NOMO-1 treated with dmso at 0.1 percent for 144 hours (cell line): ENCODE measurements around the gene CLTCL1.

Experiments used
- DNase-seq: peaks from one replicate; lab custom pipeline; 2025; ENCODE audit not compliant: unreplicated experiment; lab: John Stamatoyannopoulos, UW

Gene CLTCL1

GRCh38 chr22:19134176-19134831 lies 157.2 kb downstream of the CLTCL1 start:
- DNase-seq: no peak

DNA sequence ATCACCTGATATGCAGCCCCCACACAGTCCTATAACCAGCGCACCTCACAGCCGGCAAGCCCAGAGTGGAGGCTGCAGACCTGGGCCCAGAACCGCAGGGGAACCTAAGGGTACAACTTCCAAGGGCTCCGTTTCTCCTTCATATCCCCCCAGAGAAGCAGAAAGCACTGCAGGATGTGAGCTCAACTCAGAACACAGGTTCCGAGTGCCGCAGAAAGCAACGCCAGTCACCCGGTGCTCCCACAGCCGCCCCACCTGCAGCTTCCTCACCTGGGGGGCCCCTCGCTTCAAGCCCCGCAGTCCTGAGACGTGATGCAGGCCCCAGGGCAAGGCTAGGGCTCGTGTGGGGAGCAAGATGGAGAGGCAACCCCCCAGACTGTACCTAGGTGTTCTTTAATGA lies 158.0 kb downstream of the CLTCL1 start:
- no peak for DNase-seq

DNA sequence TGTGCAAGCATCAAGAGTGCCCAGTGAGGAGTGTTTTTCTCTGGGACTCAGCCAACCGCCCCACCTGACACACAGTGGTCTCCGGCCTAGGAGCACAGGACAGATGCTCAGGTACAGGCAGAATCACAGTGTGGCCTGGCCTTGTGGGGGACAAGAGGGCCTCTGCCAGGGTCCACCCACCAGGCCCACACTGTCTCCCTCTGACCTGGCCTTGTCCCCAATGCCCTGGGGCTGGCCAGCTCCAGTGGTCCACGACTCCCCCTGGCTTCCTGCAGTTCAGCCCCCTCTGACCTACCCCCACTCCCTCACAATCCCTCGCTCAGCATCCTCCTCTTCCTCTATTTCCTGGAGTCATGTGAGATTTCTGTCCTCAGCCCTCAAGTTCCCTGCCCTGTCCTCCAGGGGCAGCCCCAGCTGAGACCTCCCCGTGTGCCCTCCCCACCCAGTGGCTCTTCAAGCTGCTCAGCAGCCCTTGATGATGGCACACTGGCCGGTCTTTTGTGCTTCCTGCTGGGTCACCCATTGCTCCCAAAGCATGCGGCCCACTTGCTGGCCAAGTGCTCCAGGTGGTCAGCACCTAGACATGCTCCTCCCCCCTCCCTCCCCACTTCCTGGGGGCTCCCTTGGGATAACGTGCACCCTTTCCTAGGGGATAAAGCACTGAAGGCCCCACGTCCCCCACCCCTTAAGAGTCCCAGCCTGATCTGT lies 158.7 kb downstream of the CLTCL1 start:
- DNase-seq: no peak

- no peak for DNase-seq
Measured at GRCh38 chr22:19132153-19132552, 159.4 kb downstream of the CLTCL1 start.

- DNase-seq: no peak
Measured at GRCh38 chr22:19131685-19132015, 159.9 kb downstream of the CLTCL1 start.

DNA sequence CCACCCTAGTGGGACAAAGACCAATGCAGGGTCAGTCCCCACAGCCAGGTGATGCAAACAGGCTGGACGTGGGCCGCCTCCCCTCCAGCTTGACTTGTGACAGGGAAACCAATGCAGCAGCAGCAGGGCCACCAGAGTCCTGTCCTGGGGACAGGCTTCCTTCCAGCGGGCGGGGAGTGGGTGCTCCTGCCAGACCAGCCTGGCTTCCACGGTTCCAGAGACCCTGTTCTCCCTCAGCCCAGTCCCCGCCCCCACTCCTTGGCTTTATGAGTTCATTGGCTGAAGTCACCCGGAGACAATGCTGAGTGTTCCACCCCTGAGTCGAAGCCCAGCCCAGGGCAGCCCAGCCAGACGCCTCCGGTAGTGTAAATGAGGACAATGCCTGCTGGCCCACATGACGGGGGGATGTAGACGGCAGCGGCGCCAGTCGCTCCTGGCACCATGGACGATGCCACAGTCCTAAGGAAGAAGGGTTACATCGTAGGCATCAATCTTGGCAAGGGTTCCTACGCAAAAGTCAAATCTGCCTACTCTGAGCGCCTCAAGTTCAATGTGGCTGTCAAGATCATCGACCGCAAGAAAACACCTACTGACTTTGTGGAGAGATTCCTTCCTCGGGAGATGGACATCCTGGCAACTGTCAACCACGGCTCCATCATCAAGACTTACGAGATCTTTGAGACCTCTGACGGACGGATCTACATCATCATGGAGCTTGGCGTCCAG lies 160.4 kb downstream of the CLTCL1 start, which contains the start of gene TSSK2:
Gene TSSK2 (plus strand): TSS at position 350 of the 726 bp plus-strand sequence. CDS start 92 bp downstream, at position 442.
- DNase-seq: no peak

DNA sequence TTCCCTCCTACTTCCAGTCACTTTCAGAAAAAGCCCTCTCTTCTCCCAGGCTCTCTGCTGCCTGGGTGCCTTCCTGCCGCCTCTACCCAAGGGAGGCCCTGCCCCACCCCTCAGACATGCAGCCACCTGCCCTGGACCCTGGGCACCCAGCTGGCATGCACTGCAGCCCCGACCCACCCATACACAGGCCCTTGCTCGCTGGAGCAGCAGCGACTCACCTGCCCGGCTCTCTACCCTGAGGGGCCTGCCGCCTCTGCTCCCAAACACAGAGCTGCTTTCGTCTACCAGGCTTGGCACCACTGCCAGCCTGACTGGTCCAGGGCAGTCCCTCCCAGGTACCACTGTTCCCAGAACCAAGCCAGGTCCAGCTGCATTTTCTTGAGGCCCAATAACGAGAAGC lies 161.6 kb downstream of the CLTCL1 start:
- DNase-seq: no peak
